Measurements from ENCODE around the gene FAIM2.

The FAIM2 gene

GRCh38 chr12:49936925-49937324, 33.2 kb upstream of the FAIM2 start:
- Histone ChIP-seq H3K4me3 (replicated peaks; ENCODE audit: low read depth, low read length) (no peak overlapping the region), H3K27me3 (replicated peaks; ENCODE audit: control insufficient read depth, insufficient read depth, low read length) (no peaks in the 10 kb centered on the region), H3K36me3 (ENCODE audit: control insufficient read depth, insufficient read depth, low read length) (no peaks in the 10 kb centered on the region)
- DNase-seq (ENCODE audit: extremely low read depth, insufficient read length) = no peak
- TF ChIP-seq CTCF (IDR thresholded peaks at IDR 0.05; ENCODE audit: insufficient read depth, low read length, poor library complexity, severe bottlenecking) = no peak

- no peaks in the 10 kb centered on the region for H3K27me3 ChIP-seq (replicated peaks; ENCODE audit: control insufficient read depth, insufficient read depth, low read length)
- DNase-seq (ENCODE audit: extremely low read depth, insufficient read length) = no peak
Observed at GRCh38 chr12:49934505-49934904, 30.8 kb upstream of the FAIM2 start.

DNA sequence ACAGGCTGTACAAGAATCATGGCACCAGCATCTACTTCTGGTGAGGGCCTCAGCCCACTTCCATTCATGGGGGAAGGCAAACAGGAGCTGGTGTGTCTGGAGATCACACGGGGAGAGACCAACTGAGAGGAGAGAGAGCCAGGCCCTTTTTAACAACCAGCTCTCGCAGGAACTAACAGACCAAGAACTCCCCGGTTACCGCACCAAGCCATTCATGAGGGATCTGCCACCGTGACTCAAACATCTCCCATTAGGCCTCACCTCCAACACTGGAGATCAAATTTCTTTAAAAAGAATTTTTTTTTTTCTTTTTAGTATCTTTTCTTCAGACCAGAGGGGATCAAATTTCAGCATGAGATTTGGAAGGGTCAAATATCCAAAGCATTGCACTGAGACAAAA, 30.1 kb upstream of the FAIM2 start:
- no peak overlapping the region for H3K4me3 ChIP-seq (replicated peaks; ENCODE audit: low read depth, low read length)
- no peaks in the 10 kb centered on the region for H3K27me3 ChIP-seq (replicated peaks; ENCODE audit: control insufficient read depth, insufficient read depth, low read length)
- DNase-seq (ENCODE audit: extremely low read depth, insufficient read length) = no peak
- TF ChIP-seq CTCF (IDR thresholded peaks at IDR 0.05; ENCODE audit: insufficient read depth, low read length, poor library complexity, severe bottlenecking) = no peak
- no peaks in the 10 kb centered on the region for H3K36me3 ChIP-seq (ENCODE audit: control insufficient read depth, insufficient read depth, low read length)

More at GRCh38 chr12:49934505-49934904, 30.8 kb upstream of the FAIM2 start:
- H3K4me3 ChIP-seq (replicated peaks; ENCODE audit: low read depth, low read length) = no peak overlapping the region
- no peaks in the 10 kb centered on the region for H3K36me3 ChIP-seq (ENCODE audit: control insufficient read depth, insufficient read depth, low read length)
- no peak for TF ChIP-seq CTCF (IDR thresholded peaks at IDR 0.05; ENCODE audit: insufficient read depth, low read length, poor library complexity, severe bottlenecking)

DNA sequence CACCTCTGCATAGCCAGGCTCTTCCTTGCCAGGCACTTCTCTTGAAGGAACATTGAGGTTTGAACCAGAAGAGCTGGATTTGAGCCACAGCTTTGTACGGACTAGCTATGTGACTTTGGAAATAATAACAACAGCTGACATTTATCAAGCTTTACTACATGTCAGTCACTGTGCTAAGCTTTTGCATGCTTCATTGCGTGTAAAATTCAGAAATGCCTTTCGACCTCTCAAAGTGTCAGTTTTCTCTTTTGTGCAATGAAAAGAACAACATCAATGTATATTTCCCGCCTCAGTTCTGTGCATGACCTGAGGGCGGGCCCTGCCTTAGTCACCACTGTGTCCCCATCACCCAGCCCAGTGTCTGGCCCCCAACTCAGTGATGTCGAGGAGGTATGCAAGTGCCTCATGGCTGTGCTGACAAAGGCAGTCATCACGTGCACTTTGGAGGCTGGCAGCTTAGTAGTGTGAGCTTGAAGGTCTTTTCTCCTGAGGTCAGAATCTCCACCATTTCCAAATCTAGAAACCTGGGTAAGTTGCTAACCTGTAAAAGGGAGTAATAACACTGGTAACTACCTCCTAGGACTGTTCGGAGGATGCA, 28.9 kb upstream of the FAIM2 start:
- Histone ChIP-seq H3K36me3 (ENCODE audit: control insufficient read depth, insufficient read depth, low read length) (no peaks in the 10 kb centered on the region), H3K27me3 (replicated peaks; ENCODE audit: control insufficient read depth, insufficient read depth, low read length) (no peaks in the 10 kb centered on the region), H3K4me3 (replicated peaks; ENCODE audit: low read depth, low read length) (no peak overlapping the region)
- DNase-seq (ENCODE audit: extremely low read depth, insufficient read length) = no peak
- TF ChIP-seq CTCF (IDR thresholded peaks at IDR 0.05; ENCODE audit: insufficient read depth, low read length, poor library complexity, severe bottlenecking) = no peak

DNA sequence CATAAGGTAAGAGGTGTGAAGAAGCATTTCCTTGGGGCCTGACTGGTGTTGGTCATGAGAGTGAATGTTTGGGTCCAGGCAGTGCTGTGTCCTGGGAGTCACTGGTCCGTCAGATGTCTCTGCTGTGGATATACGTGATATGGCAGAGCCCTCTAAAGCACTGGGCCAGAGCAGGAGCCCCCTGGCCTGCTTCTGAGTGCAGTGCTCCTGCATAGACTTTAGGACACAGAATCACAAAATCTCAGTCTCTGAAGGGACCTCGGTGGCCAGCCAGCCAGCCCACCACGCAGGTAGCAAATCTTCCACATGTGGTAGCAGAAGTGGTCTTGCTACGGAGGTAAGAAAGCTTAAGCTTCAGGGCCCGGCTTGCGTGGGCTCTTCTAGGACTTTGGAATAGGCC, 28.3 kb upstream of the FAIM2 start:
- no peak for DNase-seq (ENCODE audit: extremely low read depth, insufficient read length)

More for the DNA sequence above, 28.3 kb upstream of the FAIM2 start:
- Histone ChIP-seq H3K36me3 (ENCODE audit: control insufficient read depth, insufficient read depth, low read length) (no peaks in the 10 kb centered on the region), H3K4me3 (replicated peaks; ENCODE audit: low read depth, low read length) (no peak overlapping the region), H3K27me3 (replicated peaks; ENCODE audit: control insufficient read depth, insufficient read depth, low read length) (no peaks in the 10 kb centered on the region)
- no peak for TF ChIP-seq CTCF (IDR thresholded peaks at IDR 0.05; ENCODE audit: insufficient read depth, low read length, poor library complexity, severe bottlenecking)

Measured in GM06990 (cell line).